GM21576 (cell line): ENCODE measurements around the gene HLA-DOA.

Experiments
- ATAC-seq: cut with Tn5 transposase; IDR thresholded peaks from one replicate; pipeline ENCODE4 v1.9.1; 2021; ENCODE audit warnings: mild to moderate bottlenecking, moderate library complexity; ENCODE audit not compliant: unreplicated experiment

Gene HLA-DOA

GRCh38 chr6:33017694-33018353 is 8.4 kb upstream of the HLA-DOA start:
- ATAC-seq, result no peak

- ATAC-seq, result no peak
Observed at GRCh38 chr6:33017018-33017417, 7.6 kb upstream of the HLA-DOA start.

GRCh38 chr6:33015798-33016197 is 6.4 kb upstream of the HLA-DOA start:
- no peak for ATAC-seq

- no peak for ATAC-seq
Observed at GRCh38 chr6:33014841-33015634, 5.6 kb upstream of the HLA-DOA start.

- no peak for ATAC-seq
Observed at GRCh38 chr6:33013608-33014007, 4.2 kb upstream of the HLA-DOA start.

- no peak for ATAC-seq
Observed at GRCh38 chr6:33010356-33010755, 965 bp upstream of the HLA-DOA start.

- ATAC-seq, result no peak
Observed at GRCh38 chr6:33007831-33008400, 1.5 kb downstream of the HLA-DOA start.

- ATAC-seq, result no peak
Observed at GRCh38 chr6:33004940-33005339, 4.5 kb downstream of the HLA-DOA start.

GRCh38 chr6:33001685-33002084 is 7.7 kb downstream of the HLA-DOA start:
- no peak for ATAC-seq

GRCh38 chr6:33000055-33000454 is 9.3 kb downstream of the HLA-DOA start:
- no peak for ATAC-seq

GRCh38 chr6:32995448-32995847 is 13.9 kb downstream of the HLA-DOA start:
- ATAC-seq, result no peak

GRCh38 chr6:32993363-32993973 is 15.9 kb downstream of the HLA-DOA start:
- no peak for ATAC-seq

GRCh38 chr6:32991972-32992371 is 17.4 kb downstream of the HLA-DOA start:
- ATAC-seq, result no peak

GRCh38 chr6:32989368-32989767 is 20.0 kb downstream of the HLA-DOA start:
- ATAC-seq, result no peak

- ATAC-seq, result no peak
Observed at GRCh38 chr6:32984622-32985389, 24.6 kb downstream of the HLA-DOA start.

GRCh38 chr6:32983964-32984621 is 25.3 kb downstream of the HLA-DOA start:
- no peak for ATAC-seq

- ATAC-seq, result no peak
Observed at GRCh38 chr6:32983493-32983848, 25.9 kb downstream of the HLA-DOA start.

GRCh38 chr6:32982702-32983492 is 26.5 kb downstream of the HLA-DOA start:
- ATAC-seq, result no peak

GRCh38 chr6:32982084-32982701 is 27.2 kb downstream of the HLA-DOA start:
- no peak for ATAC-seq
